GM21526 (cell line): ENCODE data around the gene ADGRG1.

Experiments
- ATAC-seq: cut with Tn5 transposase; IDR thresholded peaks from one replicate; pipeline ENCODE4 v1.9.1; 2021; ENCODE audit warnings: moderate library complexity; ENCODE audit not compliant: unreplicated experiment, low FRiP score

Gene ADGRG1

DNA sequence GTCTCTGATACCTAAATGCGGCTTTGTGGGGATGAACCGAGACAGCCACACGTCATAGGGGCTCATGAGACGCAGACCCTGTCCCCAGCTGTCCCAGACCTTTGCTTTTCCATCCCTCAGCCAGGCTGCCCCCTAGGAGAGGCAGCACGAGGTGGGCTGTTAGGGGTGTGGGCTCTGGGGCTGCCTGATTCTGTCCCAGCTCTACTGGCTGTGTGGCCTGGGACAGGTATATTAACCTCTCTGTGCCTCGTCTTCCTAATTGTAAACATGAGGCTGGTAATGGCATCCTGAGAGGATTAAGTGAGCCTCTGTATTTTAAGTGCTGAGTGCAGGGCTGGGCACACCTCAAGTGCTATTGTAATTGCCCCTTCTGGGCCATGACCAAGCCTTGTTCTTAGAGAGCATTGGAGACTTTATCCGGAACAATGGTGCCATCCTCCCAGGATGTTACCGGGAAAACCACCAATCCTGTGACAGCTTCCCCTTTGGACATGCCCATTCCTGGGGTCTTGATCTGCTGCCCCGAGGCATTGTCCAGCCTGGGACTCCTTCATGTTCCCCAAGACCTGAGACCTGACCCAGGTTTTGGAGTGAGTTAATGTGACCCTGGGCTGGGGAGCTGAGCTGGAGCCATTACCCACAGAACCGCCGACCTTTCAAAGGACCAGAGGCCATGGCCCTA, 5.1 kb downstream of the ADGRG1 start:
- no peak for ATAC-seq

GRCh38 chr16:57634171-57634570, 5.7 kb downstream of the ADGRG1 start:
- ATAC-seq, result no peak

- ATAC-seq, result no peak
Measured at GRCh38 chr16:57635266-57636097, 7.1 kb downstream of the ADGRG1 start.

DNA sequence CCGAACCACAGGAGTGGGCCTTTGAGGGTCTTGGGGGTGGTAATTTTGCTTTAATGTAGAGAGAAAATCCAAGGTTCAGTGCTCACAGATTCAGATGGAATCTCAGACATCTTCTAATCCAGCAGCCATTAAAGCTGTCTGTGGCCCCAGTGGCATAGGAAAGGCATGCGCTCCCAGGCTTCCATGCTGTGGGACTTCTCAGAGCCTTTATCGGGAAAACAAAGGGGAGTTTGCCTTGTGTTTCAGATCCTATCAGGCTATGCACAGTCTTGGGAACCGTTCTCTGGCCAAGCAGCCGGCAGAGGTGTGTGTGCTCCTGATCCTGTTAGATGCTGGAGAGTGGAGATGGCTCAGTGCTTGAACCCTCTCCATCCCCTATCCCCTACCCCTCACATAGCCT, 7.8 kb downstream of the ADGRG1 start:
- ATAC-seq, result no peak

GRCh38 chr16:57637020-57637419, 8.6 kb downstream of the ADGRG1 start:
- no peak for ATAC-seq

DNA sequence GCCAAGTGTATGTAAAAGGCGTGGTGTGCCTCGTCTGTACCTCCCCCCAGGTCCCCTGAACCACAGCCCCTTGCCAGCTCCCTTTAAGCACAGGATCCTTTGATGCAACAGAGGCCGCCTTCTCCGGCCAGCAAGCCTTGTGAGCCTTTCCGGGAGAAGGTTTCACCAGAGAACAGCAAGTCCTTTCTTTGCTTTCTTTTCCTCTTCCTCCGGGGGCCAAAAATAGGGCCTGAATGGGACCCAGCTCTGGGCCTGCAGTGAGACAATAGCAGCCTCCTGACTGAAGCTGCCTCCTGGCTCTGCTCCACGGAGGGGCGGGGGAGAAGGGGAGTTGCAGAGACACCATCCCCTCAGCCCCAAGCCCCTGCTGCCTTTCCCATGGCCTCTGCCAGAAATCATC, 9.0 kb downstream of the ADGRG1 start:
- ATAC-seq, result no peak

- no peak for ATAC-seq
Measured at GRCh38 chr16:57637965-57638364, 9.5 kb downstream of the ADGRG1 start.

- ATAC-seq, result no peak
Measured at GRCh38 chr16:57638381-57638780, 10.0 kb downstream of the ADGRG1 start.

DNA sequence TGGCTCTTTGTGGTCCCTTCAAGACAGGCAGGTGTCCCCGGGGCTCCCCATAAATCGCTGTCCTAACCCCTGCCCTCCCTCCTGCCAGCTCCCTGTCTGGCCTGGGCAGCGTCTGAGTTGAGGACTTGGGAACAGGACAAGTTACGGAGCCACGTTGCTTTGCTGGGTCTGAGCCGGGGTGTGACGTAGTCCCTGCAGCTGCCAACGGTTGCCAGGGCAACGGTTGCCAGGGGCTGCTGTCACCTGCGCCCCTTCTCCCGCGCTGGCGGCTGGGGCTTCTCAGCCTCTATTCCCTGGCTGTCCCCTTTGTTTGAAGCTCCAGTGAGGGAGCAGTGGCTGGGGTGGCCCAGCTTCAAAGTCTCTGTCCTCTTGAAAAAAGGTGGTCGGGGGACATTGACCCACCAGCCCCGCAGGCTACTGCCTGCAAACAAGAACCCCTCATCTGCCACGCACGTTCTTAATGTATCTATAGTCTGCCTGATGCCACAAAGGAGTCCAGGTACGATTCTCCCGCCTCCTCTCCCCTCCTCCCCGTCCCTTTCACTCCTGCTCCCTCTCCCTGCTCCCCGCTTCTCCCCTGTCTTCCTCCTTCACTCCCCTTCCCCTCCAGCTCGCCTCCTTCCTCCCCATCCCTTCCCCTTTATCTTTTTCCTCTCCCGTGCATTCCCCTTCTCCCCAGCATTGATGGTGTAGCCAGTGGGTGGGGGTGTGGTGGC, 10.9 kb downstream of the ADGRG1 start:
- no peak for ATAC-seq

- no peak for ATAC-seq
Measured at GRCh38 chr16:57640185-57640584, 11.8 kb downstream of the ADGRG1 start.

DNA sequence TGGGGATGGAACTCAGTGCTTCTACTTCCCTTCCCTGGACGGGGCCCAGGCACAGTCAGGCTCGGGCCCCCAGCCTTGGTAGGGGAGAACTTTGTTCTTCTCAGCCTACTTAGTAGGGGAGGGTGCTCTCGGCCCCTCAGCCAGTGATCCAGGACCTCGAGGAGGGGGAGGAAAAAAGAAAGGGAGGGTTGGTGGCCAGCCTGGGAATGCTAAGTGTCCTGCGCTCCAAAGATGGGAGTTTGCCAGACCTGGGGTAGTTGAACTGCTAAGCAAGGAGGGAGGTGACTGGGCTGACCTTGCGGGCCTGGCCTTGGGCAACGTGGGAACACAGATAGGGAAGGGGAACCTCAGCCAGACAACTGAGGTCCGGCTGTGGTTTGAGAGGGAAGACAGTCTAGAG, 12.2 kb downstream of the ADGRG1 start:
- no peak for ATAC-seq

- ATAC-seq, result no peak
Measured at GRCh38 chr16:57642160-57643135, 14.0 kb downstream of the ADGRG1 start.

GRCh38 chr16:57643147-57643874, 14.9 kb downstream of the ADGRG1 start:
- no peak for ATAC-seq

DNA sequence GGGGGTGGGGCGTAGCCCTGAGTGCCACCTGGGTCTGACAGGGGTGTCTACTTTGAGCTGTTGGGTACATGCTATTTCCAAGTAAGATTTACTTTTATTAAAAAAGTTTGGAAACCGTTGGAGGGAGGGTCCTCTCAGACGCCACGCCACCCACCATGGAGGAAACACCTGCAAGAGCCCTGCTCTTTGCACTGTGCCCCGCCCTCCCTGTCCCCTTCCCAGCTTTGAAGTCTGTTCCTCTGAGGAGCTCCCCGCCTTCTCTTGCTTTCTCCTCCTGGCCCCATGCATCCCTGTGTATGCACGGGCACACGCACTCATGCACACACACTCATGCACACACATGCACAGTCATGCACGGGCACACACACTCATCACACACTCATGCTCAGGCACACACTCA, 15.5 kb downstream of the ADGRG1 start:
- no peak for ATAC-seq

- ATAC-seq, result no peak
Measured at GRCh38 chr16:57644383-57645014, 16.1 kb downstream of the ADGRG1 start.

DNA sequence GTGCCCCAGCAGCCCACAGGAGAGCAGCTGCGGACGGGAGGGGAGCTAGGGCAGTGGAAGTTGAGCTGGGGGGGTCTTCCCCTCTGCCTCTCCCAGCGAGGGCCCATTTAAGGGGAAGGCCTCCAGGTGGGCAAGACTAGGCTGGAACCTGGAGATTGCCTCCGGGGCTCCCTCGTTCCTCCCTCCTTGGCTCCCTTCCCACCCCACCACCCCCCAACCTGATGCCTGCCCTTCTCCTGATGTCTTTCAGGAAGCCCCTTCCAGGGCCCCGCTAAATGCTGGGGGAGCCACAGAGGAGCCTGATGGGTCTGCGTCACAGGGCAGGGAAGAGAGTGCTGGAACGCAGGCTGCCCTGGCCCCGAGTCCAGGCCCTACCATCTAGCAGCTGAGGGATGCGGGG, 16.7 kb downstream of the ADGRG1 start:
- ATAC-seq, result no peak

DNA sequence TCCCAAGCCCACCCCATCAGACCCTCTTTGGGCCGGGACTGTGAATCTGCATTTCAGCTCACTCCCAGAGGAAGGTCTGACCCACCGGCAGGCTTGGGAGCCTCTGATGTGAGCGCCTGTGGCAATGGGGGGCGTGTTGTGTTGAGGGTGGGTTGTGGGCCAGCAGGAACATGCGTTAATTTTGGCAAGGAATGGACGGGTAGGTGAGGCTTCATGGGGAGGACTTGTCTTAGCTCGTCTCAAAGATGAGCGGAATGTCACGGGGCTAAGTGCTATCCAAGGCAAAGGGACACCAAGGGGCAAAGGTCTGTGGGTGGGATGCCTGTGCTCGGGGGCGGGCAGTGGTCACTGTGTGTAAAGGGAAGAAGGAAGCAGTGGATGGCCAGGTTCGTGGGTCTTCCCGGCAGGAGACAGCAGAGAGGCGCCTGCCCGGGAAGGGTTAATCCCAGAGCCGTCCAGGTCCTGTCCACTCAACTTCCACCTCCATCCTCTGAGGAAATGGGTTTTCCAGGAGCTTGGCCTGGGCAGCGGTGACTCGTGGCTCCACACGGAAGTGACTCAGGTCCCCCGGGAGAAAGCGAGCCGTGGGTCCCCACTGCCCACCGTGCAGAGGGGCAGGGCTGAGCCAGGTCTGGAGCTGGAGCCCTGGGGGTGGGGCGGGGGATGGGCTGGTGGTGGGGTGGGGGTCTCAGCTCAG, 17.4 kb downstream of the ADGRG1 start:
- ATAC-seq, result no peak

DNA sequence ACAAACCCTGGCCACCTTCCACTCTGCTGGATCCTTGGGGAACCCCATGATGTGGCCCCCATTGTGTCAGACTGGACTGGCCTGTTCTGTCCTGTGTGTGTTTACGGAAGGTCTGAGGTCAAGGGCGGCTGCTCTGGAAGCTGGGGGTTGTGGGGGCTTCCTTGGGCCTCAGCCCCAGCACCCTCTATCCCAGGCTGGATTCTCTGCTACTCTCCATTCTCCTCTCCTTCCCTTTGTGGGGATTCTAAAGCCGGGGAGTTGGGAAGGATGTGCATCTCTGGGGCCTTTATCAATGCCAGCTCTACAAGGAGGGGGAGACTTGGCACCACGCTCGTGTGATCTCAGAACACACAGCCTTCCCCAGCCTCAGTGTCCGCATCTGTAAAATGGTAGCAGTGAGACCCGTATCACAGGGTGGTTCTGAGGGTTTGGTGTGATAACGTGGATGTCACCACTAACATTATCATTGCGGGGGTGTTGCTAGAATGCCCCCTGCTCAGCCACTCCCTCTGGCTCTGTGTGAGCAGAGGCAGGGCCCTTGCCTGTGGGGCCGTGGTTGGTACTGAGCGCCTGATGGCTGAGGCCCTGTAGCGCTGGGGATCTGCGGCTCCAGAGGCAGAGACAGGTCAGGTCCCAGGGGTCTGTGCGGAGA, 18.1 kb downstream of the ADGRG1 start:
- no peak for ATAC-seq
